Peyer's patch (tissue), 4 donors: ENCODE results near the gene DPP3. TPM values are rescaled to one million over a fixed set of nuclear protein-coding genes. Genes with fewer than 3 reads are reported as not detected.

Source experiments
- DNase-seq, 3 donors: peaks; one replicate each; pipeline ENCODE4 v3.0.0-alpha.2; 2017 to 2019
- H3K27ac ChIP-seq, 4 donors: fragments of 200-600 bp; sonication (generic); one replicate each; pipeline ENCODE4 v1.5.1; 2016 to 2019
- H3K27me3 ChIP-seq, 2 donors: fragments of 200-600 bp; sonication (generic); one replicate each; pipeline ENCODE4 v1.5.1; 2019
- H3K36me3 ChIP-seq, 3 donors: fragments of 200-600 bp; sonication (generic); one replicate each; pipeline ENCODE4 v1.5.1; 2016 to 2019
- H3K4me1 ChIP-seq, 4 donors: fragments of 200-600 bp; sonication (generic); one replicate each; pipeline ENCODE4 v1.5.1; 2016 to 2019
- H3K4me3 ChIP-seq, 4 donors: fragments of 200-600 bp; sonication (generic); 1 replicate in 3 of 4; 2 replicates in 1 of 4; pipeline ENCODE4 v1.5.1; 2016 to 2019; ENCODE audit warnings: mild to moderate bottlenecking in 1 of 4
- H3K9me3 ChIP-seq, 4 donors: fragments of 200-600 bp; sonication (generic); one replicate each; pipeline ENCODE4 v1.5.1; 2016 to 2019; ENCODE audit warnings: mild to moderate bottlenecking in 1 of 4
- CTCF ChIP-seq, 6 experiments: fragments of 450-650 bp in 4 of 6; fragments of 200-600 bp in 2 of 6; sonication (generic) in 1 of 6; IDR thresholded peaks; one replicate each; pipeline ENCODE4 v1.5.1; 2017 to 2019; ENCODE audit warnings: antibody characterized with exemption in 6 of 6, mild to moderate bottlenecking in 3 of 6, moderate library complexity in 1 of 6
- POLR2A ChIP-seq, 2 donors: fragments of 450-650 bp; IDR thresholded peaks; one replicate each; pipeline ENCODE4 v1.5.1; 2017; ENCODE audit warnings: antibody characterized with exemption in 2 of 2, mild to moderate bottlenecking in 2 of 2, moderate library complexity in 2 of 2
- total RNA-seq, 4 donors: library from RNA; depleted of rRNA; stranded (reverse); fragments of >200 nt; gene quantifications; one replicate each; pipeline ENCODE4 v1.1.0, GENCODE V29; 2016

Gene DPP3
- total RNA-seq, 4 donors from 2014 or later: 58.3 to 66.8 (median 63.2) TPM

GRCh38 chr11:66548774-66549630 lies 68.8 kb downstream of the DPP3 start:
- Histone ChIP-seq H3K27ac (no peak overlapping the region), H3K4me1 (peaks cover 0 to 20% (median 4%) of the 10 kb centered on the region in 4 donors)

GRCh38 chr11:66549696-66550095 lies 69.5 kb downstream of the DPP3 start:
- H3K9me3 ChIP-seq: no peaks in the 10 kb centered on the region
- no peaks in the 10 kb centered on the region for H3K27me3 ChIP-seq
- no peak for DNase-seq
- H3K4me3 ChIP-seq: no peak overlapping the region
- H3K4me1 ChIP-seq: peaks cover 0 to 14% (median 4%) of the 10 kb centered on the region in 4 donors
- TF ChIP-seq CTCF (IDR thresholded peaks at IDR 0.05) (no peak), POLR2A (IDR thresholded peaks at IDR 0.05) (no peak)
- H3K27ac ChIP-seq: no peak overlapping the region
- H3K36me3 ChIP-seq: no peaks in the 10 kb centered on the region

More at GRCh38 chr11:66548774-66549630, 68.8 kb downstream of the DPP3 start:
- Histone ChIP-seq H3K9me3 (no peaks in the 10 kb centered on the region), H3K4me3 (no peak overlapping the region), H3K36me3 (no peaks in the 10 kb centered on the region), H3K27me3 (no peaks in the 10 kb centered on the region)
- no peak for DNase-seq
- TF ChIP-seq POLR2A (IDR thresholded peaks at IDR 0.05) (no peak), CTCF (IDR thresholded peaks at IDR 0.05) (no peak)

- no peak overlapping the region for H3K4me3 ChIP-seq
- no peak for TF ChIP-seq CTCF (IDR thresholded peaks at IDR 0.05)
- no peak overlapping the region for H3K27ac ChIP-seq
- no peaks in the 10 kb centered on the region for H3K9me3 ChIP-seq
- H3K27me3 ChIP-seq: no peaks in the 10 kb centered on the region
- H3K4me1 ChIP-seq: peaks cover 0 to 6% (median 2%) of the 10 kb centered on the region in 4 donors
- no peak for DNase-seq
- no peaks in the 10 kb centered on the region for H3K36me3 ChIP-seq
These were observed 70.7 kb downstream of the DPP3 start for GRCh38 chr11:66550887-66551286.

DNA sequence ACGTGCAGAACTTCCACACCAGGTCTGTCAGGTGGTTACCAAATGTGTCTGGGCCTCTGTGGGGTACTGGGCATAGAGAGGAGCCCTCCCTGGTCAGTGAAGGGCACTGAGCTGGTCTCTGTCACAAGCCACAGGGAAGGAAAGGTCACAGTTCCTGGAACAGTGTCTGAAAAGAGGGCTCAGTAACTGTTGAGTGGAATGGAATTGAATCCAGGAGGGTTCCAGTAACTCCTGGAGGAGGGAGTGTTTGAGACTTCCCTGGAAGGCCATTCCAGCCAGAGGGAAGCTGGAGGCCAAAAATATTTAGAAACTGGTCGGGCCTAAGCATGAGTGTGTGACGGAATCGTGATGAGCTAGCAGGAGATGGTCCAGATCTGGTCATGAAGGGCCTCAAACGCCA lies 74.4 kb downstream of the DPP3 start:
- Histone ChIP-seq H3K9me3 (no peaks in the 10 kb centered on the region), H3K27ac (no peak overlapping the region), H3K4me1 (peaks cover 0 to 11% (median 2%) of the 10 kb centered on the region in 4 donors), H3K27me3 (no peaks in the 10 kb centered on the region), H3K4me3 (no peak overlapping the region), H3K36me3 (no peaks in the 10 kb centered on the region)
- TF ChIP-seq CTCF (IDR thresholded peaks at IDR 0.05) (no peak), POLR2A (IDR thresholded peaks at IDR 0.05) (no peak)
- DNase-seq: no peak

GRCh38 chr11:66555416-66555815 lies 75.2 kb downstream of the DPP3 start:
- H3K27ac ChIP-seq: no peak overlapping the region
- H3K4me1 ChIP-seq: peaks cover 0 to 11% (median 2%) of the 10 kb centered on the region in 4 donors
- H3K4me3 ChIP-seq: no peak overlapping the region
- no peaks in the 10 kb centered on the region for H3K36me3 ChIP-seq
- H3K27me3 ChIP-seq: no peaks in the 10 kb centered on the region
- no peak for TF ChIP-seq CTCF (IDR thresholded peaks at IDR 0.05)
- TF ChIP-seq POLR2A (IDR thresholded peaks at IDR 0.05): no peak
- H3K9me3 ChIP-seq: no peaks in the 10 kb centered on the region
- DNase-seq: no peak
